Ishikawa (cell line): ENCODE measurements around the gene PIGO.

Experiments
- CEBPB ChIP-seq: IDR thresholded peaks from 2 replicates; pipeline ENCODE4 v1.6.1; 2012
- CREB1 ChIP-seq: IDR thresholded peaks from 2 replicates; pipeline ENCODE4 v1.6.1; 2012; ENCODE audit warnings: low read depth
- EGR1 ChIP-seq: IDR thresholded peaks from 2 replicates; pipeline ENCODE4 v1.6.1; 2012
- EP300 ChIP-seq: IDR thresholded peaks from 2 replicates; pipeline ENCODE4 v1.6.1; 2012; ENCODE audit warnings: borderline replicate concordance
- FOXM1 ChIP-seq: IDR thresholded peaks from 2 replicates; pipeline ENCODE4 v1.6.1; 2012; ENCODE audit warnings: low read depth, borderline replicate concordance
- NFIC ChIP-seq: IDR thresholded peaks from 2 replicates; pipeline ENCODE4 v1.6.1; 2012
- RAD21 ChIP-seq: IDR thresholded peaks from 2 replicates; pipeline ENCODE4 v1.6.1; 2012; ENCODE audit warnings: low read depth
- REST ChIP-seq: IDR thresholded peaks from 2 replicates; pipeline ENCODE4 v1.6.1; 2012; ENCODE audit warnings: low read depth, mild to moderate bottlenecking
- TAF1 ChIP-seq: IDR thresholded peaks from 2 replicates; pipeline ENCODE4 v1.6.1; 2012; ENCODE audit warnings: low read depth, mild to moderate bottlenecking
- TCF12 ChIP-seq: IDR thresholded peaks from 2 replicates; pipeline ENCODE4 v1.6.1; 2012; ENCODE audit warnings: low read depth
- TEAD4 ChIP-seq: IDR thresholded peaks from 2 replicates; pipeline ENCODE4 v1.6.1; 2012
- YY1 ChIP-seq: IDR thresholded peaks from 2 replicates; pipeline ENCODE4 v1.6.1; 2012; ENCODE audit warnings: low read depth
- ZBTB7A ChIP-seq: IDR thresholded peaks from 2 replicates; pipeline ENCODE4 v1.6.1; 2012; ENCODE audit warnings: low read depth
- TF ChIP-seq, protein P1 (sequence below): IDR thresholded peaks from 2 replicates; pipeline ENCODE4 v1.6.1; 2012
- TF ChIP-seq, protein P2 (sequence below): IDR thresholded peaks from 2 replicates; pipeline ENCODE4 v1.6.1; 2012

PIGO gene

DNA sequence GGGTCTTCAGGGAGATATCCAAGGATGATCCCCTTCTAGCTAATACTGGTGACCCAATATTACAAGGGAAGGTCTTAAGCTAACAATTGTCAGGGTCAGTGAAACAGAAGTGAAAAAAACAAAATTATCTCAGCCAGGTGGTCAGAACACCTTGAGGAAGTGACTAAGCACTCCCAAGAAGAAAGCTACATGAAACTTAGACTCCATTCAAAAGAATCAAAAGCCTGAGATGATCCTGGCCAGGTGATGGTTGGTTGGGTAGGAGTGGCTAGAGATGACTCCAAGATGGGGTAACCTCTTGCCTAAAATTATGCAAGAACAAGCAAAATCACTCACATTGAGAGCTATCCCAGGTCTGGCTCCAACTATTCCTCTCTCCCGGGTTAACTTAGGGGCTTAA lies 29.3 kb downstream of the PIGO start:
- TF ChIP-seq NFIC (no peak), CEBPB (no peak), REST (no peak), TAF1 (no peak), TCF12 (no peak), EGR1 (no peak), RAD21 (no peak)
- TF ChIP-seq, protein P1, sequence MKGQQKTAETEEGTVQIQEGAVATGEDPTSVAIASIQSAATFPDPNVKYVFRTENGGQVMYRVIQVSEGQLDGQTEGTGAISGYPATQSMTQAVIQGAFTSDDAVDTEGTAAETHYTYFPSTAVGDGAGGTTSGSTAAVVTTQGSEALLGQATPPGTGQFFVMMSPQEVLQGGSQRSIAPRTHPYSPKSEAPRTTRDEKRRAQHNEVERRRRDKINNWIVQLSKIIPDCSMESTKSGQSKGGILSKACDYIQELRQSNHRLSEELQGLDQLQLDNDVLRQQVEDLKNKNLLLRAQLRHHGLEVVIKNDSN: no peak

GRCh38 chr9:35060548-35061207 lies 35.7 kb downstream of the PIGO start:
- TF ChIP-seq REST (no peak), FOXM1 (no peak), NFIC (no peak), CEBPB (no peak), ZBTB7A (no peak), CREB1 (no peak), RAD21 (no peak), EGR1 (no peak), TAF1 (no peak), TCF12 (no peak), TEAD4 (no peak), YY1 (no peak), EP300 (no peak)
- TF ChIP-seq, protein P1: no peak
- TF ChIP-seq, protein P2, sequence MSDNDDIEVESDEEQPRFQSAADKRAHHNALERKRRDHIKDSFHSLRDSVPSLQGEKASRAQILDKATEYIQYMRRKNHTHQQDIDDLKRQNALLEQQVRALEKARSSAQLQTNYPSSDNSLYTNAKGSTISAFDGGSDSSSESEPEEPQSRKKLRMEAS: no peak

DNA sequence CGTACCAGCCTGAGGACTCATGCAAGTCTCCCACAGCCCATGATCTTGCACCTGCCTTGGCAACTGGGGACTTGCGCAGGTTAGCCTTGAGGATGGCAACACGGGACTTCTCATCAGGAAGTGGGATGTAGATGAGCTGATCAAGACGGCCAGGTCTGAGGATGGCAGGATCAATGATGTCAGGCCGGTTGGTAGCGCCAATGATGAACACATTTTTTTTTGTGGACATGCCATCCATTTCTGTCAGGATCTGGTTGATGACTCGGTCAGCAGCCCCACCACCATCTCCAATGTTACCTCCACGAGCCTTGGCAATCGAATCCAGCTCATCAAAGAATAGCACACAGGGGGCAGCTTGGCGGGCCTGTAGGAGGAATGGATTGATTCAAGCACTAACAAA lies 37.0 kb downstream of the PIGO start:
- TF ChIP-seq TEAD4 (no peak), FOXM1 (no peak), EGR1 (no peak), YY1 (no peak), TAF1 (no peak), CEBPB (no peak)
- TF ChIP-seq, protein P1: no peak

DNA sequence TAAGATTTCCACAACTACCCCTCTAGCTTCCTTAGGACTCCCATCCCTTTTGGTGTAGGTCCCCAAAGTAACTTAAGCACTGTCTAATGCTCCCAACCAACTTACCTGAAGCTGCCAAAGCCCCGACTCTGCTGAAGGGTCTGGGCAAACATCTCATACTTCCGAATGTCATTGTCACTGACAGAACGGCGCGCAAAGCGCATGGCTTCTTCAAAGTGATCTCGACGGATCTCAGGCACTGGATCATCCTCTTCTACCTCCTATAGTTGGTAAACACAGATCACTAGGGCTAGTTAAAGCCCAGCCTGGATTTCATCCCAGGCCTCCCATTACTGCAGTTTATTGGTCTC lies 39.1 kb downstream of the PIGO start:
- TF ChIP-seq TAF1: no peak

DNA sequence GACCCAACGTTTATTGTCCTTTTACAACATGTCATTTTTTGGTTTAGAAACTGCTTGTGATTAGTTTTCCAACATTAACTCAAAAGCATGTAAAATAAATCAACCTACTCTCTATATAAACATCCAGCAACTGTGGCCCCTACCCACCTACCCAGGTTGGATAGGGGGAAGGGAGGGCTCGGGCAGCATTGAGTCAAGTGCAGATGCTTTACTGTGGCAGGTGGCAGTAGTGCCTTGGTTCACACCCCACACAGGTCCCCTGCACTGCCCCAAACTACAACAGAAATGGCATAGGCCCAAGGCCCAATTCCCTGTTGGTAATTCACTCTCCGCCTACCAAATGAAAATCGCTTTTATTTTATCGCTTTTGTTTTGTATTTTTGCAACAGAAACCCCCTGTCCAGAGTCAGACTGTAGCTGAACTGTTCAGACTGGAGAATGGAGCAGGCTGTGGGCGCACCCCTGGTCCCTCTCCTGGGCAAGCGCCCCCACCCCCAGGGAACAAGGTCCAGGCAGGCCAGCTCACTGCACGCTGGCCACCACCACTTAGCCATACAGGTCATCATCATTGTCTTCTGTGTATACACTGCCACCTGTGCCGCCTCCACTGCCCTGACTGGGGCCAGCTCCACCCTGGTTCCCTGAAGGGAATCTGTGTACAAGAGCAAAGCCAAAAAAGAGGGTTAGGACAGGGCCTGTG lies 39.7 kb downstream of the PIGO start:
- TF ChIP-seq TEAD4 (no peak), FOXM1 (no peak), CREB1 (no peak), EP300 (no peak), TCF12 (no peak), TAF1 (no peak), RAD21 (no peak), REST (no peak), CEBPB (no peak), EGR1 (no peak), ZBTB7A (no peak), NFIC (no peak), YY1 (no peak)
- TF ChIP-seq, protein P2: no peak
- TF ChIP-seq, protein P1: no peak
